GM12878 (cell line): Measurements from ENCODE around the gene ITPR2. TPM values are rescaled to one million over a fixed set of nuclear protein-coding genes. Genes with fewer than 3 reads are reported as not detected.

Experiments
- CBFB ChIP-seq: IDR thresholded peaks from 2 replicates; pipeline ENCODE4 v1.6.1; 2016; ENCODE audit warnings: antibody characterized with exemption, low read depth
- EED ChIP-seq: sonication (generic); IDR thresholded peaks from 2 replicates; pipeline ENCODE4 v1.6.1; 2016; ENCODE audit warnings: antibody characterized with exemption, low read depth
- EP300 ChIP-seq, 2 experiments: fragments of 150-350 bp in 1 of 2; IDR thresholded peaks; 2 replicates each; pipeline ENCODE4 v1.6.1; 2011 to 2012; ENCODE audit warnings: low read depth in 2 of 2, low read length in 2 of 2, borderline replicate concordance in 1 of 2, improper control_type of control experiment in 1 of 2, inconsistent platforms in 1 of 2; ENCODE audit not compliant: control insufficient read depth in 1 of 2
- IRF3 ChIP-seq: fragments of 450-650 bp; IDR thresholded peaks from 2 replicates; pipeline ENCODE4 v1.6.1; 2014; ENCODE audit warnings: mild to moderate bottlenecking
- NR2C1 ChIP-seq: fragments of 450-650 bp; IDR thresholded peaks from 2 replicates; pipeline ENCODE4 v1.6.1; 2017; ENCODE audit warnings: antibody characterized with exemption, mild to moderate bottlenecking, moderate library complexity
- NRF1 ChIP-seq: conservative IDR thresholded peaks from 2 replicates; pipeline ENCODE4 v1.6.1; 2011; ENCODE audit warnings: mild to moderate bottlenecking, low read depth, low read length, improper control_type of control experiment
- RAD51 ChIP-seq: fragments of 450-650 bp; IDR thresholded peaks from 2 replicates; pipeline ENCODE4 v1.6.1; 2016; ENCODE audit warnings: moderate library complexity, mild to moderate bottlenecking, inconsistent platforms
- RELB ChIP-seq: fragments of 450-650 bp; IDR thresholded peaks from 2 replicates; pipeline ENCODE4 v1.6.1; 2017; ENCODE audit warnings: low read depth, mild to moderate bottlenecking, moderate library complexity
- RUNX3 ChIP-seq: IDR thresholded peaks from 2 replicates; pipeline ENCODE4 v1.6.1; 2012; ENCODE audit warnings: low read length, inconsistent platforms
- SKIL ChIP-seq: fragments of 450-650 bp; IDR thresholded peaks from 2 replicates; pipeline ENCODE4 v1.6.1; 2017; ENCODE audit warnings: mild to moderate bottlenecking, low read depth, inconsistent platforms; ENCODE audit not compliant: poor library complexity, severe bottlenecking
- SMAD1 ChIP-seq: fragments of 450-650 bp; IDR thresholded peaks from 2 replicates; pipeline ENCODE4 v1.6.1; 2018; ENCODE audit warnings: mild to moderate bottlenecking, low read depth; ENCODE audit not compliant: partially characterized antibody
- SPI1 ChIP-seq: IDR thresholded peaks from 2 replicates; pipeline ENCODE4 v1.6.1; 2011; ENCODE audit warnings: low read depth, mild to moderate bottlenecking, low read length, moderate library complexity, borderline replicate concordance; ENCODE audit not compliant: insufficient read depth
- SREBF1 ChIP-seq: IDR thresholded peaks from 2 replicates; pipeline ENCODE4 v1.6.1; 2012; ENCODE audit warnings: mild to moderate bottlenecking, low read length
- SREBF2 ChIP-seq: IDR thresholded peaks from 2 replicates; pipeline ENCODE4 v1.6.1; 2012; ENCODE audit warnings: mild to moderate bottlenecking, low read length
- SUPT20H ChIP-seq: IDR thresholded peaks from 2 replicates; pipeline ENCODE4 v1.6.1; 2011; ENCODE audit warnings: low read depth, mild to moderate bottlenecking, low read length, moderate library complexity, borderline replicate concordance; ENCODE audit not compliant: control insufficient read depth
- TBL1XR1 ChIP-seq: IDR thresholded peaks from 2 replicates; pipeline ENCODE4 v1.6.1; 2012; ENCODE audit warnings: low read depth, low read length, improper control_type of control experiment
- TCF3 ChIP-seq: IDR thresholded peaks from 2 replicates; pipeline ENCODE4 v1.6.1; 2012; ENCODE audit warnings: low read depth, mild to moderate bottlenecking, low read length, borderline replicate concordance; ENCODE audit not compliant: insufficient read depth
- ZBED1 ChIP-seq: IDR thresholded peaks from 2 replicates; pipeline ENCODE4 v1.6.1; 2016; ENCODE audit warnings: borderline replicate concordance
- ZBTB33 ChIP-seq: fragments of 450-650 bp; IDR thresholded peaks from 2 replicates; pipeline ENCODE4 v1.6.1; 2017; ENCODE audit warnings: mild to moderate bottlenecking
- ZNF384 ChIP-seq: IDR thresholded peaks from 2 replicates; pipeline ENCODE4 v1.6.1; 2012; ENCODE audit warnings: low read depth, mild to moderate bottlenecking, low read length, improper control_type of control experiment, borderline replicate concordance
- polyA plus RNA-seq, 11 experiments: library from polyadenylated mRNA; depleted of rRNA in 4 of 11; unstranded in 6 of 11; stranded (reverse) in 5 of 11; fragments of >200 nt; fragmentation: Nextera tagmentation in 4 of 11; fragmentation: Illumina TruSeq in 1 of 11; extraction: Ambion mirVana in 4 of 11; extraction: Trizol in 1 of 11; gene quantifications; 1 replicate in 1 of 11; 2 replicates in 10 of 11; pipeline versions ENCODE4 v1.2.1 to v1.2.3, GENCODE V29; 2011 to 2016; ENCODE audit warnings: inconsistent platforms in 2 of 11, missing spikeins in 2 of 11, low read depth in 1 of 11
- total RNA-seq, 4 experiments: library from RNA; depleted of rRNA in 3 of 4; stranded (reverse); fragments of >200 nt in 3 of 4; fragmentation: Illumina TruSeq in 1 of 4; extraction: Trizol in 1 of 4; gene quantifications; 2 replicates each; pipeline versions ENCODE4 v1.2.1 to v1.2.3, GENCODE V29; 2013 to 2021
- TF ChIP-seq, protein P1 (sequence below): IDR thresholded peaks from 2 replicates; pipeline ENCODE4 v1.6.1; 2011; ENCODE audit warnings: borderline replicate concordance, low read depth, mild to moderate bottlenecking, moderate library complexity, low read length; ENCODE audit not compliant: insufficient read depth, poor library complexity, severe bottlenecking

Gene ITPR2
- total and polyA plus RNA-seq, 10 of the 15 experiments (the other 5 are each of a cell fraction or from before 2014, with no cell fraction given), result 7.5 to 76.2 (median 47.1) TPM

GRCh38 chr12:26748741-26749431, 84.1 kb downstream of the ITPR2 start (continued):
- TF ChIP-seq SREBF2 (no peak), CBFB (peak; percentile 88), EED (0 out of 2 replicates have a peak, but pooled peaks have one; percentile 56), SMAD1 (peak; percentile 57), TCF3 (no peak), EP300 (IDR thresholded peaks at IDR 0.05; ENCODE audit: borderline replicate concordance in 1 of 2, control insufficient read depth in 1 of 2, low read depth in 2 of 2, low read length in 2 of 2) (peak; percentile 4 to 80), RAD51 (no peak), SPI1 (0 out of 2 replicates have a peak, but pooled peaks have one; percentile 1), SKIL (peak; percentile 99), IRF3 (no peak), TBL1XR1 (peak; percentile 15; the same call in 1 of the 2 replicates), SREBF1 (peak; percentile 66), RUNX3 (peak; percentile 97), SUPT20H (no peak), NR2C1 (no peak), RELB (peak; percentile 78; the same call in 1 of the 2 replicates), ZBTB33 (no peak), NRF1 (no peak), ZBED1 (peak; percentile 80; the same call in 1 of the 2 replicates), ZNF384 (0 out of 2 replicates have a peak, but pooled peaks have one; percentile 1)
- TF ChIP-seq, protein P1, sequence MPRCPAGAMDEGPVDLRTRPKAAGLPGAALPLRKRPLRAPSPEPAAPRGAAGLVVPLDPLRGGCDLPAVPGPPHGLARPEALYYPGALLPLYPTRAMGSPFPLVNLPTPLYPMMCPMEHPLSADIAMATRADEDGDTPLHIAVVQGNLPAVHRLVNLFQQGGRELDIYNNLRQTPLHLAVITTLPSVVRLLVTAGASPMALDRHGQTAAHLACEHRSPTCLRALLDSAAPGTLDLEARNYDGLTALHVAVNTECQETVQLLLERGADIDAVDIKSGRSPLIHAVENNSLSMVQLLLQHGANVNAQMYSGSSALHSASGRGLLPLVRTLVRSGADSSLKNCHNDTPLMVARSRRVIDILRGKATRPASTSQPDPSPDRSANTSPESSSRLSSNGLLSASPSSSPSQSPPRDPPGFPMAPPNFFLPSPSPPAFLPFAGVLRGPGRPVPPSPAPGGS, result peak; percentile 21
